Skin epidermis (tissue), 12 donors: ENCODE measurements around the gene ATP1B1.

Experiments used
- H3K27ac ChIP-seq, 21 experiments: fragments of 200-600 bp; sonication (generic) in 11 of 21; one replicate each; pipeline ENCODE4 v1.5.0; 2020; ENCODE audit warnings: mild to moderate bottlenecking in 3 of 21, inconsistent platforms in 2 of 21, moderate library complexity in 2 of 21
- H3K4me3 ChIP-seq, 7 experiments: fragments of 200-600 bp; sonication (generic) in 2 of 7; one replicate each; pipeline ENCODE4 v1.5.0; 2020; ENCODE audit warnings: inconsistent platforms in 2 of 7, mild to moderate bottlenecking in 2 of 7, moderate library complexity in 1 of 7

ATP1B1 gene

DNA sequence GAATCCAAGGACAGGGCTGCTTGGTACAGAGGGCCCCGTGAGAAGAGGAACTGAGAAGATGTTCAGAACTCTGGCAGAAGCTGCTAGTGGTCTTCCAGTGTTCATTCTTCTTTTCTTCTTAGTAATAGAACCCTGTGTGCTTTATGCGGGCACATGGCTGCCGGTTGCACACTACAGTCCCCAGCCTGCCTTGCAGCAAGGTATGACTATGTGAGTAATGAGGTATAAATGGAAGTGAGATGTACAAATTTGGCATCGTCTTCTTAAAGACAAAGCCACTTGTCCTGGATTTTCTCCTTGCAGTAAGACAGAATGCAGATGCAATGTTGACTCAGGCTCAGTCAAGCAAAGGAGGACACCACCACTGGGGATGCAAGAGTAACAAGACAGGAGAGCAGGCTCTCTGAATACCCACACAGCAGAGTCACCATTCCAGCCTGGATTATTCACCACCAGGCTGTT is 15.0 kb upstream of the ATP1B1 start:
- no peak overlapping the region for H3K27ac ChIP-seq
- no peak overlapping the region for H3K4me3 ChIP-seq

DNA sequence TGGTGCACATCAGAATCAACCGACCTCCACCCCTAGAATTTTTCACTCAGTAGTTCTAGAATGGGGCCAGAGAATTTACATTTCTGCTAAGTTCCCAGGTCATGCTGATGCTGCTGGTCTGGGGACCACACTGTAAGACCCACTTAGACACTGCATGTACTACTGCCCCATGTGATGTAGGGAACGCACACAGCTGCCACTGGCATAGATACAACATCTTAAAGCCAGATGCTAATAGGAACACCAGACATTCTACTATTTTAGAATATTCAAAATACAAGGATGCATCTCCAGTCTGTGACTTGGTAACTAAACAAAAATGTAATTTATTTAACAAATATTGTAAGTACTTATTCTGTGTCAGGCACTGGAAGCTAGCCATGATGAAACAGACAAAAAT is 14.1 kb upstream of the ATP1B1 start:
- Histone ChIP-seq H3K4me3 (no peak overlapping the region), H3K27ac (no peak overlapping the region)

DNA sequence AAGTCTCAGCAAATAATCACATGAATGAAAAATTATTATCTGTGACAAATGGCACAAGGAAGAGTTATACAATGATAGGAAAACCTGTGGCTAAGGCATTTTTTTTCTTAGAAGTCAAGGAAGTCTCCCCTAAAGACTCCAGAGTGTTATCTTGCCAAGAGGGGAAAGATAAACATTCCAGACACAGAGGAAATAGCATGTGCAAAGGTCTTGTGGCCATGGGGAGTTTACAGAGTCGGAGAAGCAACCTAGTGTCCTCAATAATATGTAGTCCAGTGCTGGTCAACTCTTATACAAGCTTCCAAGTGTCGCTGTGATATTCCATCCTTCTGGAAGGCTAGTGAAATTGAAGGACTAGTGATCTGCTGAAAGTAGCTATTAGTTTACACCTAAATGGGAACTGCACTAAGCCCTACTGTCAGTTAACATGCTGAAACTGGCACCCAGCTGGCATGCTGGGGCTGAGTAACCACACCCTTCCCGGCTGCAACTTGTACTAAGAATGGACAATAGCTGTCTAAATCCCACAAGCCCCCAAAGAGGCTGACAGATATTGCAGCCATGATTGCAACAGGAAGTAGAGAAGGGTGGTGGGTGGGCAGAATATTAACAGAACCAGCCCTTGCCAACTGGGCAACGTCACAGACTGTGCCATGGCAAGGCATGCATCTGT is 11.5 kb upstream of the ATP1B1 start:
- H3K27ac ChIP-seq = no peak overlapping the region
- H3K4me3 ChIP-seq = no peak overlapping the region

DNA sequence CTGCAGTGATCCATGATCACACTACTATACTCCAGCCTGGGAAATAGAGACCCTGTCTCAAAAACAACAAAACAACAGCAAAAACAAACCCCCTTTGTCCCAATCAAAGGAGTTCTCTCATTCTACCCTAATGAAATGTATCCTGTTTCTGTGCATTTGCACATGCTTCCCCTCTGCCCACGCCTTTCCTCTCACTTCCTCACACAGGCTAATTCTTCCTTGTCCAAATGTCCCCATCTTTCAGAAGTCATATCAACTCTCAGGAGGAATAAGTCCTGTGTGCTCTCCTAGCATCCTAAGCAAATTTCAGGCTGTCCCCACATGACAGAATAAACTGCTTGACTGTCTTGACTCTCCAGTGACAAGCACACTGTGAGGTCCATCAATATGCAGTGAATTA is 8.1 kb upstream of the ATP1B1 start:
- H3K4me3 ChIP-seq = no peak overlapping the region
- no peak overlapping the region for H3K27ac ChIP-seq

DNA sequence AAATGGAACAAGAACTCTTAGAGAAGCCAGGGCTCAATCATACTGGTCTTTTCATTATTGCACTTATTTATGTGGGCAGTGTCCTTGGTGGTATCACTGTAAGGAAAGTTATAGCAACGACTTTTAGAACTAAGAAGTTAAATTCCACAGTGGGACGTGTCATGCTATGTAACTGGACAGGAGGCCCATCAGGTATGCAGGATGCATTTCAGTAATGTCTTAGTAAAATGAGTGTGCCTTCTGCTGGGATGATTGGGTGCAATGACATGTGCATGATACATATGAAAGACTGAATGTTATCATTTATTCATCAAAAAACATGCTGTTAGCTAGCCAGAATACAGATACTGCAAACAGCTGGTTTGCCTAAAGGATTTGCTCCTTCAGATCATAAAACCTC is 6.9 kb upstream of the ATP1B1 start:
- Histone ChIP-seq H3K4me3 (no peak overlapping the region), H3K27ac (no peak overlapping the region)

DNA sequence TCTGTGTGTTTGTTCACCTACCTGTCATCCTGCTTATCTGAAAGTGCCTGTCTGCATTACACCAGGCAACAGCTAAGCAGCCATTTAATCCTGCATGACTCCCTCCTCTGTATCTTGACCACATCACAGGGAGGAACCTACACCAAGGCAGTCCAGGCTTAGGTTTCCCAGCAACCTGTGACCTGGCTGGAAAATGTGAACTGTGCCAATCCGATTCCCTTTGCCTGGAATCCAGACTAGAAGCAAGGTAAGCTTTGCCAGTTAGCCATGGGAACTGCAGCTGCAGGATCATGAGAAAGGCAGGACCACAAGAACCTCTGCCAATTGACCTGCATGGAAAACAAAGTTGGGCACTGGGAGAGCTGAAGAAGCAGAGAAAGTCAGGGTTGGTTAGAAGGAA is 6.3 kb upstream of the ATP1B1 start:
- Histone ChIP-seq H3K27ac (no peak overlapping the region), H3K4me3 (no peak overlapping the region)

DNA sequence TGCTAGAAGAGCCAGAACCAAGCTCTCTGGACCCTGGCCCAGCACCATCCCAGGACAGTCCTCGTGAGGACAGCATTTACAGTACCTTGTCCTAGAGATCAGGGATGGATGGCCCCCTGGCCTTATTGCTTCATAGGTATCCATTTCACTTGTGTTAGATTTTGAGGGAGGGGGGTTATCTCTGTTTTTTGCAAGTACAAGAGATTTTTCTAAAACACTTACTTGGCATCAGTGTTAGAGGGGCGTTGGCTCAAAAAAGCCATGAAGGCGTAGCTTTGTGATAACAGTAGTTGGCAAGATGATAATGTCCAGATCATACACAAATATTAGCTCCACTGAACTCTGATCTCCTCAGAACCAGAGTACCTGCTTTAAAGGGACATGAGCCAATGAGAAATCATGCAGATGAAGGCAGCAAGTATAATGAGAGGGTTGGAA is 5.8 kb upstream of the ATP1B1 start:
- Histone ChIP-seq H3K27ac (no peak overlapping the region), H3K4me3 (no peak overlapping the region)

DNA sequence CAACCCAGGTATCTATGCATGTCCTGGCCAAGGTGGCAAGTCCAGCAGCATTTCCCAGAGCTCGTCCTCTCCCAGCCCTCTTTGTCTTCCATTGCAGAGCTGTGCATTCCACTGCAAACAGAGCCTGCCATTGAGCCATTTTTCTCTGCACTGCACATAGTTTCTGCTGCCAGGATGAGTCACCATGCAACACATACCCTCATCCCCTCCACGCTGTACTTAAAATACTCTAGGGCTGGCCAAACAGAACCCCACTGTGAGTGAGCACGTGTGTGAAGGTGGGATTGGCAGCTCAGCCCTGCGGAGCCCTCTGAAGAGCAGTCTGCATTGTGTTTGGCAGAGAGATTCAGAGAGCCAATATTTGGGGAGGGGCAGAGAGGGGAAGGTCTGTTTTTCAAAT is 3.9 kb upstream of the ATP1B1 start:
- H3K27ac ChIP-seq = no peak overlapping the region
- H3K4me3 ChIP-seq = no peak overlapping the region

DNA sequence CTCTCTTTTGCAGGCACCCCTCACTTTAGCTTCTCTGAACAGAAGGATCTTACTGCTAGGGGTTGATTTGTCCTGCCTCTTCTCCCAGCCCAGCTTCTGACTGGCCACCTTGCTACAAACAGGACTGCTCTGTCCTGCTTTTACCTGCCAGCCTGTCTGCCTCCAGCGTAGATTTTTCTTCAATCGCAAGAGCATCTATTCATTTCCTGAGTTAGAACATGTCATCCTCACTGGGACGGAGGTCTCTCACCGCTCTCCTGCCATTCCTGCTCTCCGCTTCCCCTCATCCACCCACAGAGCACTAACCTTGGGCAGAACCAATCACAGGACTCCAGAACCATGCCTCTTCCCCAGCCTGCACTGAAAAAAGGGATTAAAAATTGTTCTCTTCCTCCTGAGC is 3.5 kb upstream of the ATP1B1 start:
- H3K4me3 ChIP-seq = no peak overlapping the region
- no peak overlapping the region for H3K27ac ChIP-seq

DNA sequence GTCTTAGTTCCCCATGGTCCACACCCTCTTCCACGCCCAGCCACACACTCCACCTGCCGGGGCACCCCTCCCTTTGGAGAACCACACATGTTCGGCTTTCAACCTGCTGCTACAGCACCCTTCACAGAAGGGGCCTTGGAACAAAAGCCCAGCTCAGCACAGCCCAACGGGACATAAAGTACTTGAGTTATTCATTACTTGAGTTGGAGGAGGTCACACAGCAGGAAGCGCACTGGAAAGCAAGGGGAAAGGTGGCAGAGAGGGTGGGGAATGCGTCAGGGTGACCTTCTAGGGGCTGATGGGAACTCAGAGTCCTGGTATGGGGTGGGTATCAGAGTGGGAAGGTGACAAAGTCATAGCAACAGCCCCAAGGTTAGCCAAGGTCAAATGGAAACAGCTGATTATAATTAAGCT is 3.0 kb upstream of the ATP1B1 start:
- H3K27ac ChIP-seq = no peak overlapping the region
- H3K4me3 ChIP-seq = no peak overlapping the region

DNA sequence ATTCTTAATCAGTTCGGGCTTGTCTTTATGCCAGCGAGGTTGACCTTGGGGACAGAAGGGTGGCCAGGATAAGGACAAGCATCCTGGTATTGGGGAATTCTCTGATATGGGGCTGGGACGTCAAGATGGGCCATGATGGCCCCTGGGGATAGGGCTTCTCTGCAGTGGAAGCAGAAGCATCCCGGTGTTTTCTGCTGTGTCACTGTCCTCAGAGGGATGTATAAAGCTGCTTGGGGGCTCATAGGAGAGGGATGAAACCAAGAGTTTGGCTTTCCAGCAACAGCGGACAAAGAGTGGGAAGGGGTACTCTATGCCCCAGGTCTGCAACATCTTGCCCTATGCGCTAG is 1.4 kb upstream of the ATP1B1 start:
- peak overlapping the region in 1 of 7 experiments; percentile 92 for H3K4me3 ChIP-seq
- H3K27ac ChIP-seq = peak overlapping the region in 1 of 21 experiments; percentile 86

DNA sequence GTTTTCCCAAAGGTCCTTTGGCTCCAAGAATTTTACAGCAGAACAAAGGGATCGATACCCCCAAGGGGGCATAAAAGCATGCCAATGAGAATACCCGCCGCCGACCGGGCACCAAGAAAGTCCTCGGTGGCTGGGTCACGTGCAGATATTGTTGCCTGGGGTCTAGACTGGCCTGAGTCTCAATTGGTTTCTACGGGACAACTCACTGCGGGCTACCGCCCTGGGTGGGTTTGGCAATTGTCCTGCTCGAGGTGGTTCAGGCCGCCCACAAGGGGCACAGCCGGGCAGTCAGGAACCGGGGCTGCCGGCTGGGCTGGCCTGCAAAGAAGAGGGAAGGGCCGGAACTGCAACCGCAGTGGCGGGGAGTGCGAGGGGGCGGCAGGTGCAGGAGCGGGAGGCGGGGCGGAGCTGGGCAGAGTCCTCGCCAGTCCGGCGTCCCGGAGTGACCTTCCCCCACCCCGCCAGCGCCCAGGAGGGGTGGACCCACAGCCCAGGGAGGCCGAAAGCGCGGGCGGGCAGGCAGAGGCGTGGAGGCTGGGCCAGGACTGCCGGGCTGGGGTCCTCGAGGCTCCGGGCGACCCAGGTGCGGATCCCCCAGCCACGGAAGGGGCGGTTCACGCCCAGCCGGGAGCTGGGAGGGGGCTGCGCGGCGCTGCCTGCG is 926 bp upstream of the ATP1B1 start:
- Histone ChIP-seq H3K27ac (peak overlapping the region in 19 of 21 experiments; percentile 57 to 89 (median 81)), H3K4me3 (peak overlapping the region; percentile 69 to 92 (median 78))

DNA sequence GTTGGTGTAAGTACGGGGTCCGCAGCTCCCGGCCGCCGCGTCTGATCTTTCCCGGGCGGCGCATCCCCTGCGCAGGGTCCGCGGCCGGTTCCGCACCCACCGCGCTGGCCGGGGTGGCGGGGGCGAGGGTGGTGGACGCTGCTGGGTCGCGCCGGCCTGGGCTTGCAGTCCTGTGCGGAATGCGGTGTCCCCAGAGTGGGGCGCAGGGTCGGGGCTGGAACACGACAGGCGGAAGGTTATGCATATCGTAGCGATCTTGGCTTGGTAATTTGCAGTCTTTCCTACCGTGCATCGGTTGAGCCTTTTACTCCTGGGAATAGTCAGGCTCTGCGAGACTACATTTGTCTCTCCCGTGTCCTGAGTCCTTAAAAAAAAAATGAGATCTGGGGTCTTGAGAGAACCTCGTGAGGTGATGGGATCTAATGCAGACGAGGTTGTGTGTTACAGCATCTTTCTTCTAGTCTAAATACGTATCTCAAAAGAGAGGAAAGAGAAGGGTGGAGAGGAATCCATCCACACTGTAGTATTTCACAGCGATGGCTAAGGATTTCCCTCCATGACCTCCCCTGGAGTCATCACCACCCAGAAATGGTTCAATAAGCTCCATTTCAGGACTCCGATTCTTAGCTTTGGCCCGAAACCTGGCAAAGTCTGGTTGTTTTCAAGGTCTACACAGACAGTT is 572 bp downstream of the ATP1B1 start:
- Histone ChIP-seq H3K27ac (peak overlapping the region; percentile 57 to 89 (median 81)), H3K4me3 (peak overlapping the region; percentile 69 to 92 (median 78))

DNA sequence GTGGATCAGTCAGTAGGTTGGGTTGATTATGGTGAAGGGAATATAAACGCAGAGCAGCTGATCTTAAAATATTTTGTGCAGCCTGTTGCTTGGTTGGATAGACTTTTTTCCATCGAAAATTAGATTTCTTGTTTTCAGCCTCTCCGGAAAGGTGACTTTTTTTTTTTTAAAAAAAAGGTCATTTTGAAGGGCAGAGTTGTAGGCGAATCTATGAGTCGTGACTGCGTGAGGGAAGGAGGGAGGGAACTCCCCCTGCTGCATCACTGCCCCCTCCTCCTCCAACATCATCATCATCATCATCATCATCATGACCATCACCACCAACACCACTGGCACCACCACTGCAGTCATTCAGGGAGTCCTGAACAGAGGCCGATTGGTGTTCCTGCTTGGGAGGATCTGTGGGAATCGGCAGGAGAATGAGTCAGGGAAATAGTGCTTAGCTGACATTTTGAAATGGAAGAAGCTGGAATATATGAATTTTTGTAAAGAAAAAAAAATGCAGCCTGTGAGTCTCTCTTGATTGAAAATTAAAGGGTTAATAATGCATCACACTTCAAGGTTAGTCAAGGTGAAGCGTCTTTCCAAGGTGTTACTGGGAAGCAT is 1.2 kb downstream of the ATP1B1 start:
- peak overlapping the region; percentile 69 to 92 (median 78) for H3K4me3 ChIP-seq
- peak overlapping the region in 18 of 21 experiments; percentile 18 to 89 (median 80) for H3K27ac ChIP-seq

DNA sequence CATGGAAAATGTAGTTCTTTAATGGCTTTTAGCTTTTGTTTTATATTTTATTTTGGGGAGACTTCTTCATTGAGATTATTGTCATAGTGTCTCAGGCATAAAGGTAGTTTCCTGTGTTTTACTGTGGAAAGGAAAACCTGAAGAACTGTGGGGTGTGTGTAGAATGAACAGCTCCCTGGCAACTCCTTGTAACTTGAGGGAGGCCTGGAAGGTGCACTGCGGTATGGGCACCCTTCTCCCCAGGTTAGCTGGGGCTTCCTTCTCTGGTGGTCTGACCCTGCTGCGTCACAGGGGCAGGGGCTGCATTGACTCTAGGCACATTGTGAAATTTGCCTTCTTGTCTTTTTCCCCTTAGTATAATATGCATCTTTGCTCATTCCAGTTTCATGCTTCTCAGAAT is 1.7 kb downstream of the ATP1B1 start:
- H3K4me3 ChIP-seq = peak overlapping the region in 6 of 7 experiments; percentile 15 to 92 (median 78)
- peak overlapping the region in 18 of 21 experiments; percentile 17 to 89 (median 76) for H3K27ac ChIP-seq

DNA sequence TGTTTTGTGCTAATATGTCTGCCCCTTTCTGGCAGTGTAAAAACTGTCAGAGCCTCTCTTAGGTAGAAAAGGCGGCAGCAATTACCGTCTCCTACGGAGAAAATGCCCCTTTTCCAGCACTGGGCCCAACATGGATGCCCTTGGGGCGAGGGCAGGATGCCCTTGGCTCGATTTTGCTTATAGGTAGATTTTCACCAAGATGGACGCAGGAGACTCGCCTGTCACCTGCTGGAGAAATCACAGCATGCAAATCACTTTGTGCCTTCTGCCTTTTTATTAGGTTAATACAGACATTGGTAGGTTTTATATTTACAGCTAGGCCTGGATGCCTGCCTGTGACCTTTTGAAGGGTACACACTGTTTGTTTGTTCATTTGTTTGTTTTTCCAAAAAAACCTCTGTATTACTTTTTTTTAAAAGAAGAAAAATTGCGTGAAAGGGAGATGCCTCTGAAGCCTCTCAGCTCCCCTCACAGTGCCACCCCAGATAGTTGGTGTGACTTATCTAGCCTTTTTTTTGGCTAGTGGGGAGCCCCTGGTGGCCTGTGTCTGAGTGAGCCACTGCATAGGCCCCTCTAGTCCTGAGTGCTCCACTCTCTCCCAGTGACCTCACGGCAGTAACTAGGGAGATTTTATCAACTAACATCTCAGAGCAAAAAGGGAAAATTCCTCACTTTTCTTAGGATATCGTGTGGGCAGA is 2.5 kb downstream of the ATP1B1 start:
- peak overlapping the region in 15 of 21 experiments; percentile 18 to 86 (median 72) for H3K27ac ChIP-seq
- H3K4me3 ChIP-seq = peak overlapping the region in 5 of 7 experiments; percentile 10 to 92 (median 78)

DNA sequence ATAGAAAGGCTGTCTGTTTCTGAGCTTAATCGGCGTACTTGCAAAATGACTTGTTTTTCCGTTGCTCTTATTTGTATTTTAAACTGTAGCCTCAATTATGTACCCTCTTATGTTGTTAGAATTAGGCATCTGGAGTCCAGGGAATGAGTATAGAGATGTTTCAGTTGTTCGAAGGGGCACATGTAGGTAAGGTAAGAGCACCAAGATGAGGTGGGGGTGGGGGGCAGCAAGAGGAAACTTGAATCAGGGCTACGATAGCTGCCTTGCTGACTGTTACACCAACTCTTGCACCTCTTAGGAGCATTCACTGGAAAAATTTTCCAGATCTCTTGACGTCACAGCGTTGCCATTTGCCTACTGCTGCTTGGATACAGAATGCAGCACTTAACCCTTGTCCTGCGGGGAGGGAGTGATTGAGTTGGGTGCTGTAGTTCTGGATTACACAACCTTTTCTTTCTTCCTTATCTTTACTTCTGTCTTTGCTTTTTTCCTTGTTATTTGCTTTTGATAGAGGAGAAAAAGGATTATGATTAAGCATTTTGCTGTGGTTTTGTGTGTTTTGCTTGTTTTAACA is 3.2 kb downstream of the ATP1B1 start:
- Histone ChIP-seq H3K4me3 (peak overlapping the region in 3 of 7 experiments; percentile 0 to 92 (median 82)), H3K27ac (peak overlapping the region in 14 of 21 experiments; percentile 18 to 86 (median 72))

DNA sequence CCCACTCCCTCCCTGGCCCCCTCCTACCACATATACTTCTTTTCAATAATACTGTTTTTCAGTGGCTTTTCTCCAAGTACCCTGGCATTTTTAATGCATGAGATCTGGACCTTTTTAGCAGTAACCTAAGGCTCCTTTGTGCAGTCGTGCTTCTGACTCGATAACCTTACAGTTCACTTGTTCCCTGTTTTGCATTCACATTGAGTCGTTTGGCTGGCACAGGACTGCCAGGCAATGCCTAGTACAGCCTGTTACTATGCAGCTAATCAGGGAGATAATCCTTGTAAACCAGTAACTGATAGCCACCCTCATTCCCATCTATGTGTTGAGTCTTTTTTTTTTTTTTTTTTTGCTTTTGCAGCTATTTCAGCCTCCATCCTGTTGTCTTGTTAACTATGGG is 3.7 kb downstream of the ATP1B1 start:
- Histone ChIP-seq H3K27ac (peak overlapping the region in 9 of 21 experiments; percentile 7 to 86 (median 53)), H3K4me3 (peak overlapping the region in 2 of 7 experiments; percentile 82 to 92)
